GM18867 (cell line): ENCODE results near the gene CCDC18.
"Not testable (repeated sequence)": the region's sequence is repeated elsewhere in the genome, so short reads cannot be mapped to it uniquely, and the experiment has no call there.

Source experiments
- ATAC-seq: cut with Tn5 transposase; IDR thresholded peaks from one replicate; pipeline ENCODE4 v1.9.1; 2021; ENCODE audit warnings: mild to moderate bottlenecking, moderate library complexity; ENCODE audit not compliant: unreplicated experiment

Gene CCDC18

GRCh38 chr1:93238425-93238824, 57.9 kb downstream of the CCDC18 start:
- ATAC-seq: no peak

GRCh38 chr1:93239863-93240262, 59.3 kb downstream of the CCDC18 start:
- ATAC-seq: no peak

- ATAC-seq: not testable (repeated sequence)
Measured at GRCh38 chr1:93243233-93243632, 62.7 kb downstream of the CCDC18 start.

GRCh38 chr1:93244298-93245069, 64.0 kb downstream of the CCDC18 start:
- ATAC-seq: no peak

GRCh38 chr1:93251966-93252365, 71.4 kb downstream of the CCDC18 start:
- ATAC-seq: no peak

- no peak for ATAC-seq
Measured at GRCh38 chr1:93252598-93252997, 72.1 kb downstream of the CCDC18 start.

- ATAC-seq: no peak
Measured at GRCh38 chr1:93253516-93253915, 73.0 kb downstream of the CCDC18 start.

- no peak for ATAC-seq
Measured at GRCh38 chr1:93255222-93256079, 74.9 kb downstream of the CCDC18 start.

GRCh38 chr1:93256433-93256832, 75.9 kb downstream of the CCDC18 start:
- no peak for ATAC-seq

GRCh38 chr1:93257889-93258288, 77.4 kb downstream of the CCDC18 start:
- ATAC-seq: no peak

- not testable (repeated sequence) for ATAC-seq
Measured at GRCh38 chr1:93260726-93261125, 80.2 kb downstream of the CCDC18 start.

- ATAC-seq: no peak
Measured at GRCh38 chr1:93262645-93263044, 82.1 kb downstream of the CCDC18 start.

- not testable (repeated sequence) for ATAC-seq
Measured at GRCh38 chr1:93268888-93269287, 88.4 kb downstream of the CCDC18 start.

- ATAC-seq: not testable (repeated sequence)
Measured at GRCh38 chr1:93275262-93275633, 94.7 kb downstream of the CCDC18 start.

- ATAC-seq: no peak
Measured at GRCh38 chr1:93275634-93276295, 95.2 kb downstream of the CCDC18 start.

- not testable (repeated sequence) for ATAC-seq
Measured at GRCh38 chr1:93277530-93277929, 97.0 kb downstream of the CCDC18 start.

GRCh38 chr1:93283496-93283895, 103.0 kb downstream of the CCDC18 start:
- ATAC-seq: no peak

- ATAC-seq: no peak
Measured at GRCh38 chr1:93288558-93288957, 108.0 kb downstream of the CCDC18 start.

- ATAC-seq: no peak
Measured at GRCh38 chr1:93296555-93297154, 116.1 kb downstream of the CCDC18 start.

- no peak for ATAC-seq
Measured at GRCh38 chr1:93301131-93301530, 120.6 kb downstream of the CCDC18 start.

- ATAC-seq: no peak
Measured at GRCh38 chr1:93302078-93302477, 121.6 kb downstream of the CCDC18 start.
